ENCODE measurements around the gene TTC9B.

GRCh38 chr19:40198272-40198990 lies 19.8 kb downstream of the TTC9B start:
- TF ChIP-seq ZZZ3 (CRISPR knock-in tag; IDR thresholded peaks at IDR 0.05; ENCODE audit: borderline replicate concordance) (no peak), ATF2 (CRISPR knock-in tag; IDR thresholded peaks at IDR 0.05) (no peak), JUNB (CRISPR knock-in tag; IDR thresholded peaks at IDR 0.05; ENCODE audit: borderline replicate concordance) (no peak), KAT2B (IDR thresholded peaks at IDR 0.05; ENCODE audit: borderline replicate concordance, low read depth, low read length) (no peak), POLR2AphosphoS2 (IDR thresholded peaks at IDR 0.05; ENCODE audit: low read depth, low read length) (no peak), ZNF776 (CRISPR knock-in tag; IDR thresholded peaks at IDR 0.05) (no peak), FOXA1 (IDR thresholded peaks at IDR 0.05) (no peak), FOXA1 (CRISPR knock-in tag; IDR thresholded peaks at IDR 0.05) (no peak), MXD4 (CRISPR knock-in tag; IDR thresholded peaks at IDR 0.05) (no peak), POLR2A (IDR thresholded peaks at IDR 0.05; ENCODE audit: insufficient read depth in 1 of 2, low read depth in 2 of 2, low read length in 2 of 2) (no peak), MAZ (IDR thresholded peaks at IDR 0.05; ENCODE audit: borderline replicate concordance, low read depth, low read length) (no peak), MAZ (CRISPR knock-in tag; IDR thresholded peaks at IDR 0.05; ENCODE audit: low read depth) (no peak), CTCF (CRISPR knock-in tag; IDR thresholded peaks at IDR 0.05) (no peak), IKZF4 (CRISPR knock-in tag; IDR thresholded peaks at IDR 0.05; ENCODE audit: borderline replicate concordance, low read depth, not compliant biosample characterization) (no peak), HDAC1 (CRISPR knock-in tag; IDR thresholded peaks at IDR 0.05) (no peak)
